ENCODE measurements around the gene SUV39H2. TPM values are rescaled to one million over a fixed set of nuclear protein-coding genes. Genes with fewer than 3 reads are reported as not detected.

The SUV39H2 gene
- total RNA-seq, 1 experiment from 2014 or later: 32.0 TPM

DNA sequence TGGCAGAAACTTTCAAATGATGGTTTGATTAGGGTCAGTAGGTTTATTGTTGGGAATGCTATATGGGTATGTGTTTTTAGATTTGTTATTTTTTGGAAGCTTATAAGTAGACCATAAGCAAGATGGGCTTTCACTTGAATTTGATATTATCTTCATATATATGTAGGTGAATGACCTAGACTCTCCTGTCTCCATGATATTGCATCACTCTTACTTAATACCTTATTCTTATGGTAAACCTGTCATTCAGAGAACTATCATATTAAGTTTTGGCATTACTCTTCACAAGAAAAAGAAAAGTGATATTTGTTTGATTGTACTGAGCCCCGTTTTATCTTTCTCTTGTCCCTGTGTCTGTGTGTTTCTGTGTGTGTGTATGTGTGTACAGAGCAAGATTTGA is 23.2 kb upstream of the SUV39H2 start:
- intact Hi-C loops (cut with micrococcal nuclease; ENCODE audit: unreplicated experiment): no loop called here
- no TSS peak for BruUV-seq (replicated peaks)
- Mint-ChIP-seq H3K4me1 (ENCODE audit: low read depth, unreplicated experiment) (peaks cover 6% of the 10 kb centered on the region), H3K9me3 (ENCODE audit: low read depth, unreplicated experiment) (no peaks in the 10 kb centered on the region), H3K27ac (ENCODE audit: unreplicated experiment) (no peak overlapping the region), H3K4me3 (ENCODE audit: low read depth, unreplicated experiment) (no peak overlapping the region), H3K27me3 (ENCODE audit: unreplicated experiment) (no peaks in the 10 kb centered on the region), H3K36me3 (ENCODE audit: insufficient read depth, unreplicated experiment) (peaks cover 16% of the 10 kb centered on the region)
- CTCF ChIA-PET: no interaction called here
- TF ChIP-seq CTCF (IDR thresholded peaks at IDR 0.05; ENCODE audit: unreplicated experiment): no peak
- DNase-seq: no peak

- peaks cover 14% of the 10 kb centered on the region for H3K4me1 Mint-ChIP-seq (ENCODE audit: low read depth, unreplicated experiment)
- no peak overlapping the region for H3K4me3 Mint-ChIP-seq (ENCODE audit: low read depth, unreplicated experiment)
- intact Hi-C loops (cut with micrococcal nuclease; ENCODE audit: unreplicated experiment): no loop called here
- H3K27ac Mint-ChIP-seq (ENCODE audit: unreplicated experiment): no peak overlapping the region
- no peaks in the 10 kb centered on the region for H3K9me3 Mint-ChIP-seq (ENCODE audit: low read depth, unreplicated experiment)
- no peak for DNase-seq
- BruUV-seq (replicated peaks): no TSS peak
- CTCF ChIA-PET: interaction anchor here (0.6 kb wide), 1 partner anchor 631 kb away, joined by 3 read pairs; no protein-coding TSS in a partner anchor
- H3K27me3 Mint-ChIP-seq (ENCODE audit: unreplicated experiment): no peaks in the 10 kb centered on the region
- H3K36me3 Mint-ChIP-seq (ENCODE audit: insufficient read depth, unreplicated experiment): peaks cover 13% of the 10 kb centered on the region
- TF ChIP-seq CTCF (IDR thresholded peaks at IDR 0.05; ENCODE audit: unreplicated experiment): no peak
These were observed 20.2 kb upstream of the SUV39H2 start for GRCh38 chr10:14858338-14858960.

DNA sequence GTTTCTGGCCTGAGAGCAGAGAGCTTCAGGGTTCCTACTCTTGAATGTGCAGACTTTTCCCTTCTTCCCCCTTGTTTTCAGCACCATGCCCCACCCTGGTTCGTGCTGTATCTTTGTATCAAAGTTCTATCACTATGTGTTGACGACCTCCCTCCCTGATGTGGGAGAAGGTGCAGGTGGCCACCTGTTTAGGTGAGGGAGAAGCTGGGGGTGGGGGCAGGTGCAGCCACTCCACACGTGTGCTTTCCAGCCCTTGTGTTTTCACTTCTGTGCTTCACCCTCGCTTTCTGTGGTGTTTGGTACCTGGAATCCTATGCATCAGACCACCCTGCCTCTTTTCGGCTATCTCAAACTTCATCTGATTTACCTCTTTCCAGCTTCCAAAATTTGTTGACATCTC is 19.6 kb upstream of the SUV39H2 start:
- intact Hi-C loops (cut with micrococcal nuclease; ENCODE audit: unreplicated experiment): no loop called here
- no peak overlapping the region for H3K4me3 Mint-ChIP-seq (ENCODE audit: low read depth, unreplicated experiment)
- no peaks in the 10 kb centered on the region for H3K27me3 Mint-ChIP-seq (ENCODE audit: unreplicated experiment)
- CTCF ChIA-PET: interaction anchor here (0.6 kb wide), 1 partner anchor 631 kb away, joined by 3 read pairs; no protein-coding TSS in a partner anchor
- DNase-seq: no peak
- peaks cover 12% of the 10 kb centered on the region for H3K36me3 Mint-ChIP-seq (ENCODE audit: insufficient read depth, unreplicated experiment)
- H3K27ac Mint-ChIP-seq (ENCODE audit: unreplicated experiment): no peak overlapping the region
- H3K4me1 Mint-ChIP-seq (ENCODE audit: low read depth, unreplicated experiment): peaks cover 14% of the 10 kb centered on the region
- no TSS peak for BruUV-seq (replicated peaks)
- no peak for TF ChIP-seq CTCF (IDR thresholded peaks at IDR 0.05; ENCODE audit: unreplicated experiment)
- no peaks in the 10 kb centered on the region for H3K9me3 Mint-ChIP-seq (ENCODE audit: low read depth, unreplicated experiment)

GRCh38 chr10:14859775-14860174 is 18.9 kb upstream of the SUV39H2 start:
- Mint-ChIP-seq H3K4me1 (ENCODE audit: low read depth, unreplicated experiment) (peaks cover 14% of the 10 kb centered on the region), H3K27me3 (ENCODE audit: unreplicated experiment) (no peaks in the 10 kb centered on the region), H3K4me3 (ENCODE audit: low read depth, unreplicated experiment) (no peak overlapping the region), H3K27ac (ENCODE audit: unreplicated experiment) (peak overlapping the region; percentile 31), H3K36me3 (ENCODE audit: insufficient read depth, unreplicated experiment) (peaks cover 7% of the 10 kb centered on the region), H3K9me3 (ENCODE audit: low read depth, unreplicated experiment) (no peaks in the 10 kb centered on the region)
- no TSS peak for BruUV-seq (replicated peaks)
- CTCF ChIA-PET: no interaction called here
- no peak for TF ChIP-seq CTCF (IDR thresholded peaks at IDR 0.05; ENCODE audit: unreplicated experiment)
- intact Hi-C loops (cut with micrococcal nuclease; ENCODE audit: unreplicated experiment): no loop called here
- no peak for DNase-seq
